ENCODE measurements around the gene CD274. TPM values are rescaled to one million over a fixed set of nuclear protein-coding genes. Genes with fewer than 3 reads are reported as not detected.

CD274 gene
- total and polyA plus RNA-seq, 10 of the 15 experiments (the other 5 are each of a cell fraction or from before 2014, with no cell fraction given) = 9.4 to 128 (median 24.6) TPM

GRCh38 chr9:5493679-5494511 lies 43.6 kb downstream of the CD274 start (continued):
- TF ChIP-seq E4F1 (IDR thresholded peaks at IDR 0.05; ENCODE audit: borderline replicate concordance, partially characterized antibody) = no peak
- no peak for TF ChIP-seq KDM1A (IDR thresholded peaks at IDR 0.05; ENCODE audit: borderline replicate concordance)
- no peak for TF ChIP-seq ZBTB33 (IDR thresholded peaks at IDR 0.05)
- 0 out of 2 replicates have a peak, but pooled peaks have one; percentile 70 for TF ChIP-seq YBX1 (IDR thresholded peaks at IDR 0.05)
- no peak for TF ChIP-seq SIX5 (IDR thresholded peaks at IDR 0.05; ENCODE audit: low read depth, low read length, severe bottlenecking)
- TF ChIP-seq NBN (IDR thresholded peaks at IDR 0.05) = peak; percentile 90
- no peak for TF ChIP-seq RFX5 (IDR thresholded peaks at IDR 0.05; ENCODE audit: low read depth, low read length)
- TF ChIP-seq ZBTB40 (IDR thresholded peaks at IDR 0.05; ENCODE audit: borderline replicate concordance) = no peak; the same call in 1 of the 2 replicates
- TF ChIP-seq SMAD1 (IDR thresholded peaks at IDR 0.05; ENCODE audit: low read depth, partially characterized antibody) = no peak
- 0 out of 2 replicates have a peak, but pooled peaks have one; percentile 13 for TF ChIP-seq SIN3A (IDR thresholded peaks at IDR 0.05; ENCODE audit: low read depth, low read length)
- TF ChIP-seq POLR2A (IDR thresholded peaks at IDR 0.05; ENCODE audit: low read depth, low read length) = peak; percentile 63
- peak; percentile 54; the same call in 1 of the 2 replicates for TF ChIP-seq MTA2 (IDR thresholded peaks at IDR 0.05; ENCODE audit: low read depth)
- no peak for TF ChIP-seq RELA (IDR thresholded peaks at IDR 0.05; ENCODE audit: borderline replicate concordance, partially characterized antibody)
- no peak for TF ChIP-seq MYC (IDR thresholded peaks at IDR 0.05; ENCODE audit: insufficient read depth, insufficient read length, insufficient replicate concordance, low read length, severe bottlenecking)
- no peak for TF ChIP-seq ZNF217 (IDR thresholded peaks at IDR 0.05)
- no peak for TF ChIP-seq ZBTB4 (CRISPR knock-in tag; IDR thresholded peaks at IDR 0.05)
- TF ChIP-seq TCF12 (IDR thresholded peaks at IDR 0.05; ENCODE audit: low read depth, low read length) = 0 out of 2 replicates have a peak, but pooled peaks have one; percentile 0
- TF ChIP-seq SUZ12 (IDR thresholded peaks at IDR 0.05; ENCODE audit: unreplicated experiment) = no peak

Data from GM12878 (cell line).